ENCODE measurements around the gene CGB8. TPM values are rescaled to one million over a fixed set of nuclear protein-coding genes. Genes with fewer than 3 reads are reported as not detected.

Gene CGB8
- total and polyA plus RNA-seq, 5 experiments from 2014 or later: not detected

DNA sequence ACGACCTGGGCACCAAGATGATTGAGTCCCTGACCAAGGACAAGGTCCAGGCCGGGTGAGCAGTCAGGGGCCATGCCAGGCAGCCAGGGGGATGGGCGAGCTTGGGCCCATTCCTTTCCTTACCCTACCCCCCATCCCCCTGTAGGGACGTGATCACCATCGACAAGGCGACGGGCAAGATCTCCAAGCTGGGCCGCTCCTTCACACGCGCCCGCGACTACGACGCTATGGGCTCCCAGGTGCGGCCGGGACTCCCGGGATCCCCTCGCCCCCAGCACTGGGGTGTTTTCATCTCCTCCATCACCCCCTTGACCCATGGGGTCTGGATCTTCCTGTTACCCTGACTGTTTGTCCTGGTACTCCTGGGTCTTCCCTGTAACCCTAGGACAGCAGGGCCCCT, 39.1 kb downstream of the CGB8 start:
- DNase-seq: no peak
- Mint-ChIP-seq H3K36me3 (peaks cover 0 to 50% (median 13%) of the 10 kb centered on the region in 3 donors), H3K9me3 (no peaks in the 10 kb centered on the region), H3K4me3 (no peak overlapping the region), H3K4me1 (no peaks in the 10 kb centered on the region), H3K27me3 (no peaks in the 10 kb centered on the region), H3K27ac (no peak overlapping the region)
- ATAC-seq: no peak
- POLR2A ChIA-PET: interaction anchor here (0.9 to 1.2 kb wide), 2 partner anchors 16 to 46 kb away, joined by 3 to 7 read pairs; partner anchors contain the start of genes GYS1 and RUVBL2

GRCh38 chr19:49006905-49007304, 42.0 kb downstream of the CGB8 start:
- Mint-ChIP-seq H3K4me1 (no peaks in the 10 kb centered on the region), H3K27ac (no peak overlapping the region), H3K9me3 (no peaks in the 10 kb centered on the region), H3K27me3 (no peaks in the 10 kb centered on the region), H3K4me3 (no peak overlapping the region), H3K36me3 (peaks cover 0 to 70% (median 13%) of the 10 kb centered on the region in 3 donors)
- no peak for DNase-seq
- POLR2A ChIA-PET: no interaction called here
- no peak for ATAC-seq

- no peak for ATAC-seq
- Mint-ChIP-seq H3K4me3 (peak overlapping the region in 1 of 10 donors; percentile 51), H3K27me3 (no peaks in the 10 kb centered on the region), H3K27ac (peak overlapping the region in 1 of 10 donors; percentile 43), H3K36me3 (peaks cover 0 to 57% (median 10%) of the 10 kb centered on the region in 3 donors), H3K4me1 (no peaks in the 10 kb centered on the region), H3K9me3 (no peaks in the 10 kb centered on the region)
- POLR2A ChIA-PET: interaction anchor here (0.7 kb wide), 1 partner anchor 20 kb away, joined by 4 read pairs; no protein-coding TSS in a partner anchor
- DNase-seq: no peak
Observed at GRCh38 chr19:49004964-49005614, 43.8 kb downstream of the CGB8 start.

DNA sequence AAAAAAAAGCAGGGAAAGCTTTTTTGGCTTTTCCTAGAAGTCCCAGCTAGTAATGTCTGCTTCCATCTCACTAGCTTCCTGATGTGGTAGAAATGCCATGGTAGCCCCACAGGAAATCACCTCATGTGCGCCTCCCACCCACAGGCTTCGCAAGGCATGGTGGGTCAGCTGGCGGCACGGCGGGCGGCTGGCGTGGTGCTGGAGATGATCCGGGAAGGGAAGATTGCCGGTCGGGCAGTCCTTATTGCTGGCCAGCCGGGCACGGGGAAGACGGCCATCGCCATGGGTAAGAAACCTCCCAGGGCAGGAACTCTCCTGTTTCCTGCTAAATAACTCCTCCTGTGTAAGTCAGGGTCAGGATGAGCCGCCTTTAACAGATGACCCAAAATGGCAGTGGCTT, 44.8 kb downstream of the CGB8 start:
- no peak for DNase-seq
- Mint-ChIP-seq H3K4me1 (peaks cover 0 to 9% (median 6%) of the 10 kb centered on the region in 4 donors), H3K27me3 (no peaks in the 10 kb centered on the region), H3K4me3 (no peak overlapping the region), H3K27ac (no peak overlapping the region), H3K36me3 (peaks cover 0 to 54% (median 12%) of the 10 kb centered on the region in 3 donors), H3K9me3 (no peaks in the 10 kb centered on the region)
- no peak for ATAC-seq
- POLR2A ChIA-PET: interaction anchor here (0.7 kb wide), 1 partner anchor 19 kb away, joined by 4 read pairs; no protein-coding TSS in a partner anchor

DNA sequence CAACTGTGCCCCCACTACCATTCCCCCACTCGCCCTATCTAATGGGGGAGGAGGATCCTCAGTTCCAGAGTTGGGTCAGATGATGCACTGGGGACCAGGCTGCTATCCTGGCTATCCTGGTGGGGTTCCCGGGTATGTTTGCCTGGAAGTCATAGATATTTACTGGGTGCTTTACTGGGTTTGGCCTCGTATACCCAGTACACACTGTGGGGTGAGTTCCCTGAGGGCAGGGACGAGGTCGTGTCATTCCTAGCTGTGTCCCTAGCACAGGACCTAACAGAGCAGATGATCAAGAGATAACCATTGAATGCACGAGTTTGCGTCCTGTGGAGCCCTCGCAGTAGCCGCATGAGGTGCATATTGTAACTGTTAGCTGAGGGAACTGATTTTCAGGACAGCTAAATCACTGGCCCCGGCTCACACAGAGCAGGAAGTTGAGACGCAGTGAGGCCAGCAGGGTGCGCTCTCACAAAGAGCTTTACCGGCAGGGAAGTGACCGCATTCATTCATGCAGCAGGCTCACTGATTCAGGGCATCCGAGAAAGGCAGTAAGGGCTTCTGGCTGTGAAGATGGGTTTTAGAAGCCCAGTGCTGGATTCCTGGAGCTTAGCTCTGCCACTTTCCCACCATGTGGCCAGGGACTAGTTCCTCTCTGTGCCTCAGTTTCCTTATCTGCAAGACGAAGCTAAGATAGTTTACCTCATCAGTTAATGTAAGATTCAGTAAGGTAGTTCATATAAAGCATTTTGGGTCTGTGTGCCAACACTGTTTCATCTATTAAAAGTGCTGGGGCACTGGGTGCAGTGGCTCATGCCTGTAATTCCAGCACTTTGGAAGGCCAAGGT, 49.2 kb downstream of the CGB8 start:
- Mint-ChIP-seq H3K27ac (peak overlapping the region in 4 of 10 donors; percentile 0 to 70 (median 54)), H3K36me3 (peaks cover 0 to 28% (median 2%) of the 10 kb centered on the region in 3 donors), H3K27me3 (no peaks in the 10 kb centered on the region), H3K9me3 (no peaks in the 10 kb centered on the region), H3K4me3 (no peak overlapping the region), H3K4me1 (peaks cover 8 to 30% (median 20%) of the 10 kb centered on the region in 4 donors)
- ATAC-seq (peak; percentile 87 to 89), DNase-seq (peak; percentile 38 to 77 (median 54))
- POLR2A ChIA-PET: no interaction called here

DNA sequence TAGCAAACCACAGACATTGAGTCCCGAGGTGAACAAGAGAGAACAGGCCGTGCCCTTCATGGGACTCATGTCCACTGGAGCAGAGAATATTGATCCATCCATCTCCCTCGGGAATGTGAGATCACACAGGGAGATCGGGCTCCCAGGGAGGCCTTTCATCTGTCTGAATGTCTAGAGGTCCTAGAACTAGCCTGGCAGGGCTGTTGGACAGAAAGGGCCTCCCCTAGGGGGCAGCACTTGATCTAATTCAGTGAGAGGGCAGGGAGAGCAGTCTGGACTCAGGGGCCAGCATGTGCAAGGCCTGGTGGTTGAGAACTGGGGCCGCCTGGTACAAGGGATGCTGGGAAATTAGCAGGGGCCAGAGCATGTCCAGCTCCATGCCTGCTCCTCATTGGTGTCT, 50.9 kb downstream of the CGB8 start:
- peaks cover 0 to 12% (median 2%) of the 10 kb centered on the region in 3 donors for H3K36me3 Mint-ChIP-seq
- ATAC-seq (no peak), DNase-seq (peak in 5 of 10 donors; percentile 17 to 28 (median 22))
- POLR2A ChIA-PET: no interaction called here
- peaks cover 13 to 44% (median 32%) of the 10 kb centered on the region in 4 donors for H3K4me1 Mint-ChIP-seq
- H3K9me3 Mint-ChIP-seq: no peaks in the 10 kb centered on the region
- no peak overlapping the region for H3K4me3 Mint-ChIP-seq
- H3K27ac Mint-ChIP-seq: peak overlapping the region in 1 of 10 donors; percentile 81
- no peaks in the 10 kb centered on the region for H3K27me3 Mint-ChIP-seq

Small RNA genes within 50 kb of the gene (microRNA-seq; reads per million reads assigned to microRNA genes)
- gene MIR6798 (ENCODE audit: borderline microRNAs expressed): not detected

Other genes starting within 250 kb of the CGB8 start
- 10 to 100 TPM; 24.3 to 27.2 TPM for gene BCAT2, start 238.1 kb downstream of the CGB8 start, total RNA-seq
- 10 to 100 TPM; 18.9 to 26.0 (median 21.9) TPM for gene BCAT2, start 238.1 kb downstream of the CGB8 start, polyA plus RNA-seq
- 1 to 10 TPM in 1 of 2 experiments, under 1 TPM in 1; 0.62 to 1.1 TPM for gene HSD17B14, start 212.6 kb downstream of the CGB8 start, total RNA-seq
- 1 to 10 TPM in 1 of 3 donors, under 1 TPM in 1, not detected in 1; 0.83 to 1.7 TPM for gene HSD17B14, start 212.6 kb downstream of the CGB8 start, polyA plus RNA-seq
- 1 to 10 TPM; 4.1 to 6.6 TPM for gene PLEKHA4, start 180.5 kb downstream of the CGB8 start, total RNA-seq
- gene PLEKHA4, start 180.5 kb downstream of the CGB8 start, polyA plus RNA-seq: 1 to 10 TPM; 7.4 to 8.5 (median 8.1) TPM
- 10 to 100 TPM; 56.9 to 59.9 TPM for gene PPP1R15A, start 176.7 kb downstream of the CGB8 start, total RNA-seq
- gene PPP1R15A, start 176.7 kb downstream of the CGB8 start, polyA plus RNA-seq: 10 to 100 TPM; 17.2 to 47.3 (median 43.1) TPM
- gene TULP2, start 150.4 kb downstream of the CGB8 start, total RNA-seq: not detected
- under 1 TPM in 1 of 3 donors, not detected in 2; 0.08 TPM for gene TULP2, start 150.4 kb downstream of the CGB8 start, polyA plus RNA-seq
- gene NUCB1, start 148.8 kb downstream of the CGB8 start, total RNA-seq: 100 to 1,000 TPM; 106 to 113 TPM
- 100 to 1,000 TPM in 1 of 3 donors, 10 to 100 TPM in 2; 48.6 to 119 (median 82.5) TPM for gene NUCB1, start 148.8 kb downstream of the CGB8 start, polyA plus RNA-seq
- 1 to 10 TPM; 1.8 to 2.3 TPM for gene DHDH, start 115.4 kb downstream of the CGB8 start, total RNA-seq
- gene DHDH, start 115.4 kb downstream of the CGB8 start, polyA plus RNA-seq: 1 to 10 TPM in 2 of 3 donors, under 1 TPM in 1; 0.67 to 2.4 (median 2.0) TPM
- 100 to 1,000 TPM; 170 to 181 TPM for gene BAX, start 94.2 kb downstream of the CGB8 start, total RNA-seq
- gene BAX, start 94.2 kb downstream of the CGB8 start, polyA plus RNA-seq: 10 to 100 TPM; 58.5 to 97.1 (median 83.1) TPM
- 1,000 to 10,000 TPM; 1,370 to 1,435 TPM for gene FTL, start 83.8 kb downstream of the CGB8 start, total RNA-seq
- gene FTL, start 83.8 kb downstream of the CGB8 start, polyA plus RNA-seq: 1,000 to 10,000 TPM; 4,833 to 4,899 (median 4,886) TPM
- 10 to 100 TPM; 45.9 to 47.9 TPM for gene GYS1, start 55.8 kb downstream of the CGB8 start, total RNA-seq
- 10 to 100 TPM; 17.9 to 31.0 (median 22.3) TPM for gene GYS1, start 55.8 kb downstream of the CGB8 start, polyA plus RNA-seq
- 10 to 100 TPM; 30.4 to 32.0 TPM for gene RUVBL2, start 55.2 kb downstream of the CGB8 start, total RNA-seq
- gene RUVBL2, start 55.2 kb downstream of the CGB8 start, polyA plus RNA-seq: 10 to 100 TPM; 47.5 to 66.1 (median 62.0) TPM
- not detected for gene LHB, start 32.0 kb downstream of the CGB8 start, total RNA-seq
- gene LHB, start 32.0 kb downstream of the CGB8 start, polyA plus RNA-seq: not detected
- gene CGB3, start 24.8 kb downstream of the CGB8 start, total RNA-seq: not detected
- gene CGB3, start 24.8 kb downstream of the CGB8 start, polyA plus RNA-seq: not detected
- gene CGB2, start 17.2 kb downstream of the CGB8 start, total RNA-seq: not detected
- gene CGB2, start 17.2 kb downstream of the CGB8 start, polyA plus RNA-seq: not detected
- gene CGB1, start 12.2 kb downstream of the CGB8 start, total RNA-seq: not detected
- not detected for gene CGB1, start 12.2 kb downstream of the CGB8 start, polyA plus RNA-seq
- gene CGB5, start 5.3 kb downstream of the CGB8 start, total RNA-seq: not detected
- gene CGB5, start 5.3 kb downstream of the CGB8 start, polyA plus RNA-seq: not detected
- not detected for gene CGB7, start 8.6 kb upstream of the CGB8 start, total RNA-seq
- not detected for gene CGB7, start 8.6 kb upstream of the CGB8 start, polyA plus RNA-seq
- gene NTF4, start 15.7 kb upstream of the CGB8 start, total RNA-seq: not detected
- not detected for gene NTF4, start 15.7 kb upstream of the CGB8 start, polyA plus RNA-seq
- not detected for gene KCNA7, start 23.6 kb upstream of the CGB8 start, total RNA-seq
- gene KCNA7, start 23.6 kb upstream of the CGB8 start, polyA plus RNA-seq: not detected
- 100 to 1,000 TPM; 706 to 741 TPM for gene SNRNP70, start 36.3 kb upstream of the CGB8 start, total RNA-seq
- gene SNRNP70, start 36.3 kb upstream of the CGB8 start, polyA plus RNA-seq: 10 to 100 TPM; 42.3 to 63.4 (median 50.2) TPM
- gene LIN7B, start 65.3 kb upstream of the CGB8 start, total RNA-seq: 10 to 100 TPM; 15.7 to 16.2 TPM
- gene LIN7B, start 65.3 kb upstream of the CGB8 start, polyA plus RNA-seq: 1 to 10 TPM; 5.5 to 9.2 (median 5.6) TPM
- 1 to 10 TPM; 1.6 TPM for gene C19orf73, start 70.0 kb upstream of the CGB8 start, total RNA-seq
- 1 to 10 TPM; 3.0 to 7.0 (median 5.7) TPM for gene C19orf73, start 70.0 kb upstream of the CGB8 start, polyA plus RNA-seq
- 1 to 10 TPM; 3.6 to 4.7 TPM for gene PPFIA3, start 70.4 kb upstream of the CGB8 start, total RNA-seq
- gene PPFIA3, start 70.4 kb upstream of the CGB8 start, polyA plus RNA-seq: under 1 TPM in 2 of 3 donors, not detected in 1; 0.20 to 0.58 TPM
- gene HRC, start 106.3 kb upstream of the CGB8 start, total RNA-seq: not detected
- not detected for gene HRC, start 106.3 kb upstream of the CGB8 start, polyA plus RNA-seq
- not detected for gene TRPM4, start 108.7 kb upstream of the CGB8 start, total RNA-seq
- gene TRPM4, start 108.7 kb upstream of the CGB8 start, polyA plus RNA-seq: not detected

Measured in naive thymus-derived CD8-positive, alpha-beta T cell (primary cell).